Fibroblast of mammary gland (primary cell): ENCODE results near the gene TICAM1.
"Not testable (repeated sequence)": the region's sequence is repeated elsewhere in the genome, so short reads cannot be mapped to it uniquely, and the experiment has no call there.

Experiments used
- DNase-seq: peaks from one replicate; pipeline ENCODE4 v3.0.0-alpha.2; 2010; ENCODE audit warnings: low read depth
- H3K4me3 ChIP-seq: 2 replicates; pipeline ENCODE4 v1.5.1; 2011; ENCODE audit warnings: low read depth, mild to moderate bottlenecking, low read length, moderate library complexity; ENCODE audit not compliant: control insufficient read depth
- TF ChIP-seq, protein P1 (sequence below): conservative IDR thresholded peaks from 2 replicates; pipeline ENCODE4 v1.5.1; 2011; ENCODE audit warnings: low read depth, low read length, inconsistent platforms; ENCODE audit not compliant: control insufficient read depth, insufficient read depth

TICAM1 gene

DNA sequence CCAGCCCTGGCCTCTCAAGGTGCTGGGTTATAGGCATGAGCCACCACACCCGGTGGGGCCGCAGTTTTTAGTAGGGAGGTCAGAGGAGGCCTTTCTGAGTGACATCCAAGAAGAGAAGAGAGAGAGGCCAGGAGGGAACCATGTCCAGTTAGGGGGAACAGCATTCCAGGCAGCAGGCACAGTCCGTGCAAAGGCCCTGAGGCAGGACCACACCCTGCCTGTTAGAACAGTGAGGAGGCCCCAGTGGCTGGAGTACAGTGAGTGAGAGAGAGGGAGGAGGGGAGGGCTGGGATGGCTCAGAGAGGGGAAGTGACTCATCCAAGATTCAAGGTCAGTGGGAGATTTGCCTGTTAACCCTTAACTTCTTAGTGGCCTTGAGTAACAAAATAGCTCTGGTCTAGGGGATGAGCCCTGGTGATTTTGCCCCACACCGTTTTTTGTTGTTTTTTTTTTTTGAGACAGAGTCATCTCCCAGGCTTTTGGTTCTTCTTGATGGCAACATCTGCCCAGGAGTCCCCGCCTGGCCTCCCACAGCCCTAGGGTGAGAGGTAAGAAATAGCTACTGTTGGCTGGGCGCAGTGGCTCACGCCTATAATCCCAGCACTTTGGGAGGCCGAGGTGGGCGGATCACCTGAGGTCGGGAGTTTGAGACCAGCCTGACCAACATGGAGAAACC is 38.7 kb upstream of the TICAM1 start:
- TF ChIP-seq, protein P1, sequence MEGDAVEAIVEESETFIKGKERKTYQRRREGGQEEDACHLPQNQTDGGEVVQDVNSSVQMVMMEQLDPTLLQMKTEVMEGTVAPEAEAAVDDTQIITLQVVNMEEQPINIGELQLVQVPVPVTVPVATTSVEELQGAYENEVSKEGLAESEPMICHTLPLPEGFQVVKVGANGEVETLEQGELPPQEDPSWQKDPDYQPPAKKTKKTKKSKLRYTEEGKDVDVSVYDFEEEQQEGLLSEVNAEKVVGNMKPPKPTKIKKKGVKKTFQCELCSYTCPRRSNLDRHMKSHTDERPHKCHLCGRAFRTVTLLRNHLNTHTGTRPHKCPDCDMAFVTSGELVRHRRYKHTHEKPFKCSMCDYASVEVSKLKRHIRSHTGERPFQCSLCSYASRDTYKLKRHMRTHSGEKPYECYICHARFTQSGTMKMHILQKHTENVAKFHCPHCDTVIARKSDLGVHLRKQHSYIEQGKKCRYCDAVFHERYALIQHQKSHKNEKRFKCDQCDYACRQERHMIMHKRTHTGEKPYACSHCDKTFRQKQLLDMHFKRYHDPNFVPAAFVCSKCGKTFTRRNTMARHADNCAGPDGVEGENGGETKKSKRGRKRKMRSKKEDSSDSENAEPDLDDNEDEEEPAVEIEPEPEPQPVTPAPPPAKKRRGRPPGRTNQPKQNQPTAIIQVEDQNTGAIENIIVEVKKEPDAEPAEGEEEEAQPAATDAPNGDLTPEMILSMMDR = no peak
- H3K4me3 ChIP-seq = no peak overlapping the region
- peak; percentile 97 for DNase-seq

- no peak overlapping the region for H3K4me3 ChIP-seq
- no peak for DNase-seq
These were observed 36.8 kb upstream of the TICAM1 start for GRCh38 chr19:4868286-4868834.

DNA sequence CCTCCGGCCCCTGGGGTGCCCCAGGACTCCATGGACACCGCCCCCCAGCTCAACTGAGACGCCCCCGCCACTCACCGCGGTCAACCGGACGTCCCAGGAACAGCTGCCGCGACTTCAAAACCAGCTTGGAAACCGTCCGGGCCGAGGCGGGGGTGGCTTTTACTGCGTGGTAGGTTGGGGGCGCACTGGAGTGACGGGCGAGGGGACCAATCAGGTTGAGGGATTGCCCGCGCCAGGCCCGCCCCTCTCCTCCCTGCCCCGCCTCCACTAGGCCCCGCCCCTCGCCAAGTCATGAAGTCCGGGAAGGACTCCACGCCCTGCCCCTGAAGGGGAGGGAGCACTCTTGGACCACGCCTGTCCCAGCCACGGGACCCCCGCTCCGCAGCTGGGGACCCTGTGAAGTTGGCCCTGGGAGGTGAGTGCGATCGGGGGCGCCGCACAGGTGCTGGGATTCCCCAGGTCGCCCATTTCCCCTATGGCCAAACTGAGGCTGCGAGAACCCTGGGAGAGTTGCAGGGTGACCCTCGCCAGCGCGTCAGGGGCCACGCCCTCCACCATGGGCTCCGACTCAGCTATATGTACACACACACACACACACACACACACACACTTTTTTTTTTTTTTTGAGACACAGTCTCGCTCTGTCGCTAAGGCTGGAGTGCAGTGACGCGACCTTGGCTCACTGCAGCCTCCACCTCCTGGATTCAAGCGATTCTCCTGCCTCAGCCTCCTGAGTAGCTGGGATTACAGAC is 36.2 kb upstream of the TICAM1 start, which contains the start of gene PLIN3:
TSS of gene PLIN3 (minus strand) at position 134 of the 752 bp plus-strand sequence. CDS start 6,273 bp downstream, outside the sequence.
- H3K4me3 ChIP-seq = peak within 1 kb of the TSS; percentile 73
- TF ChIP-seq, protein P1 = no peak
- DNase-seq = peak; percentile 94

More at GRCh38 chr19:4868286-4868834, 36.8 kb upstream of the TICAM1 start:
- TF ChIP-seq, protein P1 = no peak

DNA sequence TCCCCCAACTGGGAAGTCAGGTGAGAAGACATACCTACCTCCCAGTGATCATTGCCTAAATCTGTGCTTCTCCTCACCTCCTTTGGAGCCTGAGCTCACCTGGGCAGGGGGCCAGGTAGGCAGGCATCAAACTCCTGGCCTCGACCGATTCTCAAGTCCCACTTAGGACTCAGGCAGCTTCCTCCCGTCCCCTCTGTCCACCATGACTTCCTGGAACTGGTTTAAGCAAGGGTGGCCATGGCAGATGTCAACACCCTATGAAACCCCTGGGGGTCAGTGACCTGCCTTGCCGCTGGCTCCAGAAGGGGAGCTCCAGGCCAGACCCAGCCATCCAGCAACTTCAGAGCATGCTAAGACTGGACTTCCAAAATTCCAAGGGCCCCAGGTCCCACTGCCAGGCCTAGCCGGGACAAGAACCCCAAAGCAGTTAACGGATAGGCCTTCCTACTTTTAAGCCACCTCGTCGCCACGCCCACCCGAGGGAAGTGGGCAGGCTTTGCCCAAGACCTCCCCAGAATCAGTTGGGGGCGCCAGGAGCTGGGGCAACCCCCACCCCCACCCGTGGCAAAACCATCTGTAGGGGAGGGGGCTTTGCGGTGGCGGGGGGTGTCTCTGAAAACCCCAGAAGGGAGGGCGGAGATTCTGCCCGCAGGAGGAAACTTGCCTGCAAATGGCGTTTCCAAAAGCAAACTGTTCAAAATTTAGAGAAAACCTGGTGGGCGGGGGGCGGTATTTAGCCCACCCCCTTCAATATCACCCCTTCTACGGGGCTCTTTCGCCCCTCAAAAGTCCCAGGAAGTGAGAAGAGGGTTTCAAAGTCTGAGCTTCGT is 35.3 kb upstream of the TICAM1 start:
- TF ChIP-seq, protein P1 = no peak

DNA sequence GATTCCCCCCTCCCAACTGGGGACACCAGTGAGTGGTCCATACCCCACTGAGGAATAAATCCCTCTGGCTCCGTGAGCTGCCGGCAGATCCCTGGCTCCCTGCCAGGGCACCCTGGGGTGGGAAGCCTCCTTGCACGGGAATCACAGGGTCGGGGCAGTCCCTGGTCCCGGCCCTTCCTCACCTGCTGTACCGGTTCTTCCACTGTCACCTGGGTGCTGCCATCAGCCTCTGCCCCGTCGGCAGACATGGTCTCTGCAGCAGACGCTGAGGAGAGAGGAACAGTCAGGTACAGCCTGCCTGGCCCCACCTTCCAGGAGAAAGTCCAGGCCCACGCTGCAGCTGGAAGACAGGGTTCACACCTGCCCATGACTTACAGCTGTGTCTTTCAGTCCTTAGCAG is 29.6 kb upstream of the TICAM1 start:
- TF ChIP-seq, protein P1 = no peak
- no peak for DNase-seq
- H3K4me3 ChIP-seq = no peak overlapping the region

More for the DNA sequence above, 35.3 kb upstream of the TICAM1 start:
- peak; percentile 52 for DNase-seq
- H3K4me3 ChIP-seq = peak overlapping the region; percentile 73

DNA sequence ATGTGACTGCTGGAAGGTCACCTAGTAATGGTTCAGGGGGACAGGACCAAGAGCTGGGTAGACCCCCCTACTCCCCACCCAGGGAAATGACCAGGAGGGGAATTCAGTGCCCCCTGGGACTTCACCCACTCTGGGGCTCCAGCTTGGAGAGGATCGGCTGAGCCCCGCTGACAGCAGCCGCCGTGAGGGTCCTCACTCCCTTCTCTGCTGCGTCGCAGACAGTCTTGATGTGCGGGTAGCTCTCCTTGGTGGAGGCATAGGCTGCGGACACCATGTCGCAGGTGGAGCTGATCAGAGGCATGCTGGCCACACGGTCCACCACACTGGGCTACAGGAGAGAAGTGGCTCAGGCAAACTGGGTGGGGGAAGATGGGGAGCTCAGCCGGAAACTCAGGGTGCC is 28.2 kb upstream of the TICAM1 start:
- H3K4me3 ChIP-seq = no peak overlapping the region
- TF ChIP-seq, protein P1 = no peak
- no peak for DNase-seq

DNA sequence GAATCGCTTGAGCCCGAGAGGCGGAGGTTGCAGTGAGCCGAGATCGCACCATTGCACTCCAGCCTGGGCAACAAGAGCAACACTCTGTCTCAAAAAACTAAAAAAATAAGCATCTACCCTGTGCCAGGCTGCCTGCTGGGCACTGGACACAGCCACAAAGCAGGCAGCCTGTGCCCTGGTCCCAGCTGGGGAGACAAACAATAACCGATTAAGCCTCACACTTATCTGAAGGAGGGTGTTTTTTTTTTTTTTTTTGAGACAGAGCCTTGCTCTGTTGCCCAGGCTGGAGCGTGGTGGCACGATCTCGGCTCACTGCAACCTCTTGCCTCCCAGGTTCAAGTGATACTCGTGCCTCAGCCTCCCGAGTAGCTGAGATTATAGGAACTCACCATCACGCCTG is 25.0 kb upstream of the TICAM1 start:
- not testable (repeated sequence) for H3K4me3 ChIP-seq, DNase-seq

DNA sequence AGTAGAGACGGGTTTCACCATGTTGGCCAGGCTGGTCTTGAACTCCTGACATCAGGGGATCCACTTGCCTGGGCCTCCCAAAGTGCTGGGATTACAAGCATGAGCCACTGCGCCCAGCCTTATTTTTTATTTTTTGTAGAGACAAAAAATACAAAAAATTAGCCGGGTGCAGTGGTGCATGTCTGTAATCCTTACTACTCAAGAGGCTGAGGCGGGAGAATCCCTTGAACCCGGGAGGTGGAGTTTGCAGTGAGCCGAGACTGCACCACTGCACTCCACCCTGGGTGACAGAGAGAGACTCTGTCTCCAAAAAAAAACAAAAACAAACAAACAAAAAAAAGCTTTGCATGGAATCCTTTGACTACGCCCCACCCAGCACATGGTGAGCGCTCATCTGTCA is 22.0 kb upstream of the TICAM1 start:
- not testable (repeated sequence) for DNase-seq, H3K4me3 ChIP-seq
